ENCODE measurements around the gene TAF1A. TPM values are rescaled to one million over a fixed set of nuclear protein-coding genes. Genes with fewer than 3 reads are reported as not detected.

Gene TAF1A
- total and polyA plus RNA-seq, 4 donors, result 1.8 to 13.7 (median 5.1) TPM

GRCh38 chr1:222521299-222522104 is 68.2 kb downstream of the TAF1A start:
- 86 to 90% methylated on average over 7 of the region's 7 CpGs for WGBS, 2 donors
- ATAC-seq (ENCODE audit: insufficient read depth, low FRiP score) (no peak), DNase-seq (no peak)
- no peaks in the 10 kb centered on the region for H3K36me3 ChIP-seq (ENCODE audit: control insufficient read depth in 4 of 4, insufficient read depth in 4 of 4, low read length in 4 of 4)
- TF ChIP-seq CTCF (IDR thresholded peaks at IDR 0.05; ENCODE audit: control extremely low read depth, extremely low read depth), result no peak
- no peaks in the 10 kb centered on the region for H3K27me3 ChIP-seq (ENCODE audit: control insufficient read depth in 3 of 3, insufficient read depth in 3 of 3, low read length in 2 of 3)
- peaks cover 0 to 4% (median 0%) of the 10 kb centered on the region in 4 donors for H3K9me3 ChIP-seq (ENCODE audit: control insufficient read depth in 4 of 4, insufficient read depth in 3 of 4, low read length in 3 of 4)
- peaks cover 0 to 2% (median 0%) of the 10 kb centered on the region in 5 donors for H3K4me1 ChIP-seq (ENCODE audit: control insufficient read depth in 5 of 5, insufficient read depth in 5 of 5, low read length in 5 of 5)
- no peak overlapping the region for H3K27ac ChIP-seq (ENCODE audit: low read depth in 1 of 2, low read length in 1 of 2)
- no peak overlapping the region for H3K9ac ChIP-seq (ENCODE audit: insufficient read depth in 1 of 2, low read length in 2 of 2)
- H3K4me3 ChIP-seq, result no peak overlapping the region

Other genes with a start within 250 kb of the TAF1A start
- gene HHIPL2, start 41.8 kb downstream of the TAF1A start, total RNA-seq, result under 1 TPM in 1 of 2 donors, not detected in 1; 0.98 TPM
- under 1 TPM; 0.31 to 0.40 TPM for gene HHIPL2, start 41.8 kb downstream of the TAF1A start, polyA plus RNA-seq
- 10 to 100 TPM; 54.3 to 69.3 TPM for gene MIA3, start 28.2 kb upstream of the TAF1A start, total RNA-seq
- 10 to 100 TPM; 20.7 to 28.9 TPM for gene MIA3, start 28.2 kb upstream of the TAF1A start, polyA plus RNA-seq
- 10 to 100 TPM; 64.6 to 97.2 TPM for gene AIDA, start 122.6 kb upstream of the TAF1A start, total RNA-seq
- gene AIDA, start 122.6 kb upstream of the TAF1A start, polyA plus RNA-seq, result 10 to 100 TPM; 35.1 to 59.8 TPM
- 10 to 100 TPM; 37.5 to 93.8 TPM for gene BROX, start 122.6 kb upstream of the TAF1A start, total RNA-seq
- gene BROX, start 122.6 kb upstream of the TAF1A start, polyA plus RNA-seq, result 10 to 100 TPM; 12.4 to 24.8 TPM
- gene FAM177B, start 147.3 kb upstream of the TAF1A start, total RNA-seq, result under 1 TPM in 1 of 2 donors, not detected in 1; 0.54 TPM
- under 1 TPM; 0.10 to 0.27 TPM for gene FAM177B, start 147.3 kb upstream of the TAF1A start, polyA plus RNA-seq
- gene DISP1, start 225.1 kb upstream of the TAF1A start, total RNA-seq, result 10 to 100 TPM; 12.8 to 25.7 TPM
- 1 to 10 TPM; 4.4 to 4.7 TPM for gene DISP1, start 225.1 kb upstream of the TAF1A start, polyA plus RNA-seq